GM18502 (cell line): ENCODE results near the gene TNS3.
A peak's percentile ranks its signal among the peaks of the same experiment; 100 is the strongest.

ENCODE experiments used
- ATAC-seq: cut with Tn5 transposase; IDR thresholded peaks from one replicate; pipeline ENCODE4 v1.9.1; 2021; ENCODE audit warnings: mild to moderate bottlenecking; ENCODE audit not compliant: unreplicated experiment, poor library complexity

Gene TNS3

GRCh38 chr7:47568547-47568946 lies 13.4 kb downstream of the TNS3 start:
- ATAC-seq, result no peak

- ATAC-seq, result no peak
Observed at GRCh38 chr7:47568056-47568455, 13.9 kb downstream of the TNS3 start.

- no peak for ATAC-seq
Observed at GRCh38 chr7:47565640-47566250, 16.2 kb downstream of the TNS3 start.

- no peak for ATAC-seq
Observed at GRCh38 chr7:47563521-47563920, 18.4 kb downstream of the TNS3 start.

- no peak for ATAC-seq
Observed at GRCh38 chr7:47561715-47562446, 20.0 kb downstream of the TNS3 start.

- no peak for ATAC-seq
Observed at GRCh38 chr7:47559306-47560220, 22.3 kb downstream of the TNS3 start.

- no peak for ATAC-seq
Observed at GRCh38 chr7:47557694-47558670, 23.9 kb downstream of the TNS3 start.

GRCh38 chr7:47557317-47557693 lies 24.6 kb downstream of the TNS3 start:
- no peak for ATAC-seq

- ATAC-seq, result no peak
Observed at GRCh38 chr7:47556511-47557180, 25.3 kb downstream of the TNS3 start.

GRCh38 chr7:47553309-47553708 lies 28.6 kb downstream of the TNS3 start:
- ATAC-seq, result no peak

- peak; percentile 99 for ATAC-seq
Observed at GRCh38 chr7:47552621-47553020, 29.3 kb downstream of the TNS3 start.

GRCh38 chr7:47551668-47552440 lies 30.1 kb downstream of the TNS3 start:
- no peak for ATAC-seq

- ATAC-seq, result no peak
Observed at GRCh38 chr7:47550788-47551470, 31.0 kb downstream of the TNS3 start.

- ATAC-seq, result no peak
Observed at GRCh38 chr7:47549916-47550315, 32.0 kb downstream of the TNS3 start.

GRCh38 chr7:47549397-47549796 lies 32.5 kb downstream of the TNS3 start:
- no peak for ATAC-seq

GRCh38 chr7:47548546-47548945 lies 33.4 kb downstream of the TNS3 start:
- ATAC-seq, result no peak

- no peak for ATAC-seq
Observed at GRCh38 chr7:47546733-47547494, 35.0 kb downstream of the TNS3 start.
